ENCODE data around the gene KLC1. TPM values are rescaled to one million over a fixed set of nuclear protein-coding genes. Genes with fewer than 3 reads are reported as not detected.

KLC1 gene
- total RNA-seq, 1 donor from 2014 or later = 975 TPM

GRCh38 chr14:103715052-103716000 lies 86.3 kb downstream of the KLC1 start, which contains the start of the genes XRCC3 and ZFYVE21:
TSS of gene XRCC3 (minus strand) at chr14:103715451. CDS start at chr14:103711087, 4,364 bp downstream.
TSS of gene ZFYVE21 (plus strand) at chr14:103715810. CDS start at chr14:103715842, 32 bp downstream.
- Mint-ChIP-seq H3K27ac (ENCODE audit: unreplicated experiment) (peak within 1 kb of the TSS; percentile 62), H3K36me3 (ENCODE audit: unreplicated experiment) (peaks cover 9% of the 10 kb centered on the region), H3K4me1 (ENCODE audit: low read depth, unreplicated experiment) (peaks cover 37% of the 10 kb centered on the region), H3K9me3 (ENCODE audit: unreplicated experiment) (peaks cover 36% of the 10 kb centered on the region), H3K4me3 (ENCODE audit: unreplicated experiment) (peak within 1 kb of the TSS; percentile 89), H3K27me3 (ENCODE audit: unreplicated experiment) (peaks cover 36% of the 10 kb centered on the region)
- DNase-seq = peak; percentile 99
- no peak for TF ChIP-seq CTCF (IDR thresholded peaks at IDR 0.05; ENCODE audit: partially characterized antibody, unreplicated experiment)

- no peak for TF ChIP-seq CTCF (IDR thresholded peaks at IDR 0.05; ENCODE audit: partially characterized antibody, unreplicated experiment)
- H3K9me3 Mint-ChIP-seq (ENCODE audit: unreplicated experiment) = peaks cover 29% of the 10 kb centered on the region
- H3K4me3 Mint-ChIP-seq (ENCODE audit: unreplicated experiment) = peak overlapping the region; percentile 86
- no peak for DNase-seq
- peaks cover 29% of the 10 kb centered on the region for H3K27me3 Mint-ChIP-seq (ENCODE audit: unreplicated experiment)
- peaks cover 9% of the 10 kb centered on the region for H3K36me3 Mint-ChIP-seq (ENCODE audit: unreplicated experiment)
- H3K4me1 Mint-ChIP-seq (ENCODE audit: low read depth, unreplicated experiment) = peaks cover 33% of the 10 kb centered on the region
- H3K27ac Mint-ChIP-seq (ENCODE audit: unreplicated experiment) = peak overlapping the region; percentile 55
These were observed 87.2 kb downstream of the KLC1 start for GRCh38 chr14:103716091-103716801.

GRCh38 chr14:103716899-103717411 lies 87.9 kb downstream of the KLC1 start:
- peak overlapping the region; percentile 86 for H3K4me3 Mint-ChIP-seq (ENCODE audit: unreplicated experiment)
- H3K9me3 Mint-ChIP-seq (ENCODE audit: unreplicated experiment) = peaks cover 27% of the 10 kb centered on the region
- peaks cover 32% of the 10 kb centered on the region for H3K4me1 Mint-ChIP-seq (ENCODE audit: low read depth, unreplicated experiment)
- TF ChIP-seq CTCF (IDR thresholded peaks at IDR 0.05; ENCODE audit: partially characterized antibody, unreplicated experiment) = no peak
- H3K36me3 Mint-ChIP-seq (ENCODE audit: unreplicated experiment) = peaks cover 9% of the 10 kb centered on the region
- DNase-seq = no peak
- H3K27me3 Mint-ChIP-seq (ENCODE audit: unreplicated experiment) = peaks cover 28% of the 10 kb centered on the region
- H3K27ac Mint-ChIP-seq (ENCODE audit: unreplicated experiment) = peak overlapping the region; percentile 55

GRCh38 chr14:103718572-103718971 lies 89.6 kb downstream of the KLC1 start:
- Mint-ChIP-seq H3K9me3 (ENCODE audit: unreplicated experiment) (peaks cover 19% of the 10 kb centered on the region), H3K4me3 (ENCODE audit: unreplicated experiment) (peak overlapping the region; percentile 46), H3K27ac (ENCODE audit: unreplicated experiment) (no peak overlapping the region), H3K4me1 (ENCODE audit: low read depth, unreplicated experiment) (peaks cover 28% of the 10 kb centered on the region), H3K36me3 (ENCODE audit: unreplicated experiment) (peaks cover 9% of the 10 kb centered on the region), H3K27me3 (ENCODE audit: unreplicated experiment) (peaks cover 17% of the 10 kb centered on the region)
- no peak for TF ChIP-seq CTCF (IDR thresholded peaks at IDR 0.05; ENCODE audit: partially characterized antibody, unreplicated experiment)
- no peak for DNase-seq

Data from glutamatergic neuron (in vitro differentiated cells).